PFSK-1 (cell line): ENCODE data around the gene PCDHB12.
"Not testable (repeated sequence)": the region's sequence is repeated elsewhere in the genome, so short reads cannot be mapped to it uniquely, and the experiment has no call there.

ENCODE experiments used
- FOXP2 ChIP-seq: optimal IDR thresholded peaks from 2 replicates; pipeline ENCODE3; 2011; ENCODE audit warnings: borderline replicate concordance, control low read depth, inconsistent platforms; ENCODE audit not compliant: insufficient read depth; ENCODE audit errors: extremely low read length, extremely low read depth
- POLR2AphosphoS5 ChIP-seq: IDR thresholded peaks from 2 replicates; pipeline ENCODE4 v1.6.1; 2012; ENCODE audit warnings: low read depth, mild to moderate bottlenecking, control low read depth, low read length, moderate library complexity
- SIN3A ChIP-seq: IDR thresholded peaks from 2 replicates; pipeline ENCODE4 v1.6.1; 2012; ENCODE audit warnings: mild to moderate bottlenecking, low read length, moderate library complexity, borderline replicate concordance; ENCODE audit not compliant: insufficient read depth
- TAF1 ChIP-seq: IDR thresholded peaks from 2 replicates; pipeline ENCODE4 v1.6.1; 2012; ENCODE audit warnings: low read length, control low read depth, borderline replicate concordance; ENCODE audit not compliant: insufficient read depth
- TF ChIP-seq, protein P1 (sequence below), 2 experiments: IDR thresholded peaks; 2 replicates each; pipeline versions ENCODE4 v1.6.1 to v1.8.0; 2011 to 2012; ENCODE audit warnings: low read depth in 2 of 2, low read length in 2 of 2, control low read depth in 1 of 2, inconsistent platforms in 1 of 2, mild to moderate bottlenecking in 1 of 2, moderate library complexity in 1 of 2; ENCODE audit not compliant: insufficient read depth in 1 of 2

PCDHB12 gene

DNA sequence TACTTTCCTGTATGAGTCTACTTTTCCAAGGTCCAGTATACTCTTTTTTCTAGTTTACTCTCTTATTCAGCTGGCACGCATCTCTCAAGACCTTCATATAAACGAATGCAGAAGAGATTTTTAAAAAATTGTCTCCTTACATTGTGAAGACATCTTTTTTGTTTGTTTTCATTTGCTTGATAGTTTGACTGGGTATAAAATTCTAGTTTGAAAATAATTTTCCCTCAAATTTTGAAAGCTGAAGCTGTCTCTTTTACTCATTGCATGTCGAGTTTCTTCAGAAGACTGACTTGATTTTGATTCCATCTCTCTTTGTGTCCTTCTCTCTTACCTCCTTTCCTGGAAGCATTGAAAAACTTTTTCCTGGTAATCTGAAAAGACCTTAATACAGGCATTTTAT lies 12.2 kb upstream of the PCDHB12 start:
- TF ChIP-seq, protein P1, sequence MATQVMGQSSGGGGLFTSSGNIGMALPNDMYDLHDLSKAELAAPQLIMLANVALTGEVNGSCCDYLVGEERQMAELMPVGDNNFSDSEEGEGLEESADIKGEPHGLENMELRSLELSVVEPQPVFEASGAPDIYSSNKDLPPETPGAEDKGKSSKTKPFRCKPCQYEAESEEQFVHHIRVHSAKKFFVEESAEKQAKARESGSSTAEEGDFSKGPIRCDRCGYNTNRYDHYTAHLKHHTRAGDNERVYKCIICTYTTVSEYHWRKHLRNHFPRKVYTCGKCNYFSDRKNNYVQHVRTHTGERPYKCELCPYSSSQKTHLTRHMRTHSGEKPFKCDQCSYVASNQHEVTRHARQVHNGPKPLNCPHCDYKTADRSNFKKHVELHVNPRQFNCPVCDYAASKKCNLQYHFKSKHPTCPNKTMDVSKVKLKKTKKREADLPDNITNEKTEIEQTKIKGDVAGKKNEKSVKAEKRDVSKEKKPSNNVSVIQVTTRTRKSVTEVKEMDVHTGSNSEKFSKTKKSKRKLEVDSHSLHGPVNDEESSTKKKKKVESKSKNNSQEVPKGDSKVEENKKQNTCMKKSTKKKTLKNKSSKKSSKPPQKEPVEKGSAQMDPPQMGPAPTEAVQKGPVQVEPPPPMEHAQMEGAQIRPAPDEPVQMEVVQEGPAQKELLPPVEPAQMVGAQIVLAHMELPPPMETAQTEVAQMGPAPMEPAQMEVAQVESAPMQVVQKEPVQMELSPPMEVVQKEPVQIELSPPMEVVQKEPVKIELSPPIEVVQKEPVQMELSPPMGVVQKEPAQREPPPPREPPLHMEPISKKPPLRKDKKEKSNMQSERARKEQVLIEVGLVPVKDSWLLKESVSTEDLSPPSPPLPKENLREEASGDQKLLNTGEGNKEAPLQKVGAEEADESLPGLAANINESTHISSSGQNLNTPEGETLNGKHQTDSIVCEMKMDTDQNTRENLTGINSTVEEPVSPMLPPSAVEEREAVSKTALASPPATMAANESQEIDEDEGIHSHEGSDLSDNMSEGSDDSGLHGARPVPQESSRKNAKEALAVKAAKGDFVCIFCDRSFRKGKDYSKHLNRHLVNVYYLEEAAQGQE (IDR thresholded peaks at IDR 0.05; ENCODE audit: insufficient read depth in 1 of 2, low read depth in 2 of 2, low read length in 2 of 2): no peak

DNA sequence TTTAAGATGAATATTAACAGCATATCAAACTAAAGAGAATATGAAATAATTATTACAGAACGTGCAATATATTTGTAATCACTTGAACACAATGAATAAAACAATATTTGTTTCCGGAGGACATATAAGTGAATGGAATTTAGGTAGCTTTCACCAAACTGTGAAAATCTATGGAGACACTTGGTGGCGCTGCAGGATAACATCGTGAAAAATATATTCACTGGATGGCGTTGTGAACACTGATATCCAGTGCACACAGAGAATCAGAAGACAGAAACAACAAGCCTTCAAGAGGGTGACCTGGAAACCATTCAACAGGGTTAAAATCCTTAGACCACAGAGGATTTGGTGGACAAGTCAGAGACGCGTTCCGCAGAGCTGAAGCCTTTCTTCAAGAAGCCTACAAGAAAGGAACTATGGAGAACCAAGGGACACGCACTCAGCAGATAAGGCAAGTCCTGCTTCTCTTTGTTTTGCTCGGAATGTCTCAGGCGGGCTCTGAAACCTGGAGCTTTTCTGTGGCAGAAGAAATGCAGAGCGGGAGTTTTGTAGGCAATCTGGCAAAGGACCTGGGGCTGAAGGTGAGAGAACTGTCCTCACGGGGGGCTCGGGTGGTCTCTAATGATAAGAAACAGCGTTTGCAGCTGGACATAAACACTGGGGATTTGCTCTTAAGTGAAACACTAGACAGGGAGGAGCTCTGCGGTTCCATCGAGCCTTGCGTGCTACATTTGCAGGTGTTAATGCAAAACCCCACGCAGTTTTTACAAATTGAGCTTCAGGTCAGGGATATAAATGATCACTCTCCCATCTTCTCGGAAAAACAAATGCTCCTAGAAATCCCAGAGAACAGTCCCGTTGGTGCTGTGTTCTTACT lies 8.9 kb upstream of the PCDHB12 start, which contains the start of gene PCDHB11:
Gene PCDHB11 (plus strand): TSS at position 269 of the 877 bp plus-strand sequence. CDS start 148 bp downstream, at position 417.
- TF ChIP-seq FOXP2: no peak
- no peak for TF ChIP-seq TAF1
- TF ChIP-seq SIN3A: no peak
- TF ChIP-seq, protein P1 (IDR thresholded peaks at IDR 0.05; ENCODE audit: insufficient read depth in 1 of 2, low read depth in 2 of 2, low read length in 2 of 2): no peak
- TF ChIP-seq POLR2AphosphoS5: no peak

DNA sequence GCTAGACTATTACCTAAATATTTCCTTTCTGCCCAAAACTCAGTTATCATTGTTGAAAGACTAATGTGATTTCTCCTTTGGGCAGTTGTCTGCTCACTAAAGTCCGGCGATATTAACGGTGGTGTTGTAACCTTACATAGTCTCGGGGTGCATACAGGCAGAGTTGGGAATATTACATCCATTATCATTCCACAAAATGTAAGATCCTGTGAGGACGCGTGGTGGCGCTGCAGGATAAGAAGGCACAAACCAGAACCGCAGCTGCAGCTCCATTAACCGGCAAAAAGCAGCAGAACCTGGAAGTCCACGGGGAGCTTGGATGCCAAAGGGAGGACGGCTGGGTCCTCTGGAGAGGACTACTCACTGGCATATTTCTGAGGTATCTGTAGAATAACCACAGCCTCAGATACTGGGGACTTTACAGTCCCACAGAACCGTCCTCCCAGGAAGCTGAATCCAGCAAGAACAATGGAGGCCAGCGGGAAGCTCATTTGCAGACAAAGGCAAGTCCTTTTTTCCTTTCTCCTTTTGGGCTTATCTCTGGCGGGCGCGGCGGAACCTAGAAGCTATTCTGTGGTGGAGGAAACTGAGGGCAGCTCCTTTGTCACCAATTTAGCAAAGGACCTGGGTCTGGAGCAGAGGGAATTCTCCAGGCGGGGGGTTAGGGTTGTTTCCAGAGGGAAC lies 5.3 kb downstream of the PCDHB12 start, which contains the start of gene PCDHB13:
Gene PCDHB13 (plus strand): TSS at position 264 of the 684 bp plus-strand sequence. CDS start 205 bp downstream, at position 469.
- TF ChIP-seq FOXP2, POLR2AphosphoS5, TAF1: not testable (repeated sequence)

DNA sequence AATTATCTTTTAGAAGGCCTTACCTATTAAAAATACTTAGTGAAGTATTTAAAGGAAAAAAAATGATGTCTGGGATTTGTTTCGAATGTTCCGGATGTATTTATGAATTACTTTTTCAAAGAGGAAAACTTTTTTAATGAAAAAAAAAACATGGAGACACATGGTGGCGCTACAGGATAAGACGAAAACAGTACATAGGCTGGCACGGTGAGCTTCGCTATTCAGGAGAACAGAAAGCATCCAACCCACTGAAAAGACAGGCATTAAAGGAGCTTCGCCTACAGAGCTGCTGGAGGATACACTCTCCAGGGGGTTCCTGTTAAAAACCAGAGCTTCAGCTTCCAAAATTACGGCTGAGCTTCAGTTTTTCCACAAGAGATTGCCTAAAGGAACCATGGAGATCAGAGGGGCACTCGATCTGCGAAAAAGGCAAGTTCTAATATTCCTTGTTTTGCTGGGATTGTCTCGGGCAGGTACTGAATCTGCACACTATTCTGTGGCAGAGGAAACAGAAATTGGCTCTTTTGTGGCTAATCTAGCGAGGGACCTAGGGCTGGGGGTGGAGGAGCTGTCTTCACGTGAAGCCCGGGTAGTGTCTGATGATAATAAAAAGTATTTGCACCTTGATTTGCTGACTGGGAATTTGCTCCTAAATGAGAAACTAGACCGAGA lies 14.7 kb downstream of the PCDHB12 start, which contains the start of gene PCDHB14:
Gene PCDHB14 (plus strand): TSS at position 232 of the 672 bp plus-strand sequence. CDS start 163 bp downstream, at position 395.
- no peak for TF ChIP-seq POLR2AphosphoS5
- no peak for TF ChIP-seq FOXP2
- no peak for TF ChIP-seq SIN3A
- no peak for TF ChIP-seq TAF1
- TF ChIP-seq, protein P1 (IDR thresholded peaks at IDR 0.05; ENCODE audit: insufficient read depth in 1 of 2, low read depth in 2 of 2, low read length in 2 of 2): no peak

DNA sequence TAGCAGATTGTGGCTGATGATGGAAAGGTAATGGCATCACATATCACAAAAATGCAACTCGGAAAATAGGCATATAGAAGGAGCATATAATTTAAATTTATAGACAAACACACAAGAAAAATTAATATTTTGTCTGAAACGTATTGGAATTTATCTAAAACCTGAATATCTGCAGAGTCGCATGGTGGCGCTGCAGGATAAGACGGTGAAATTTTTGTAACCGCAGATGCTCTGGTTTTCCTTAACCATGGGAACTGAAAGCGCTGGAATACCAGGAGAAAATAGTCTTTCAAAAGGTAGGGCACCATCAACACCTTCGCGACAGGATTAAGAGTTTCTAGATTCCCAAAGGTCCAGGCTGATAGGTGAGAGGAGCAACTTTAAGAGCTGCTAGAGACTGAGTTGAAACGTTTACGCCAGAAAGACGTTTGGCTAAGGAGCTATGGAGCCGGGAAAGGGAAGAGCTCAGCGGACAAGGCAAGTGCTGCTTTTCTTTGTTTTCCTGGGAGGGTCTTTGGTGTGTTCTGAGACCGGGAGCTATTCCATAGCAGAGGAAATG lies 25.7 kb downstream of the PCDHB12 start:
- TF ChIP-seq SIN3A (no peak), TAF1 (no peak), POLR2AphosphoS5 (no peak), FOXP2 (no peak)
- TF ChIP-seq, protein P1 (IDR thresholded peaks at IDR 0.05; ENCODE audit: insufficient read depth in 1 of 2, low read depth in 2 of 2, low read length in 2 of 2): no peak
